ENCODE measurements around the gene SNUPN. TPM values are rescaled to one million over a fixed set of nuclear protein-coding genes. Genes with fewer than 3 reads are reported as not detected.

Gene SNUPN
- total and polyA plus RNA-seq, 9 donors: 20.4 to 35.3 (median 29.2) TPM

GRCh38 chr15:75656331-75656730 is 30.8 kb upstream of the SNUPN start:
- 92 to 96% (median 95%) methylated on average over 5 of the region's 5 CpGs for WGBS, 3 donors
- H3K9me3 ChIP-seq: no peaks in the 10 kb centered on the region
- DNase-seq: no peak
- no peaks in the 10 kb centered on the region for H3K36me3 ChIP-seq
- no peaks in the 10 kb centered on the region for H3K27me3 ChIP-seq
- intact Hi-C loops (cut with DNase I): no loop called here
- no peak overlapping the region for H3K4me3 ChIP-seq
- H3K4me1 ChIP-seq (ENCODE audit: insufficient read depth): peaks cover 34% of the 10 kb centered on the region
- no peak for TF ChIP-seq POLR2A (IDR thresholded peaks at IDR 0.05)
- no peak for TF ChIP-seq EP300 (IDR thresholded peaks at IDR 0.05)
- no peak for TF ChIP-seq CTCF (IDR thresholded peaks at IDR 0.05)
- H3K27ac ChIP-seq: no peak overlapping the region

DNA sequence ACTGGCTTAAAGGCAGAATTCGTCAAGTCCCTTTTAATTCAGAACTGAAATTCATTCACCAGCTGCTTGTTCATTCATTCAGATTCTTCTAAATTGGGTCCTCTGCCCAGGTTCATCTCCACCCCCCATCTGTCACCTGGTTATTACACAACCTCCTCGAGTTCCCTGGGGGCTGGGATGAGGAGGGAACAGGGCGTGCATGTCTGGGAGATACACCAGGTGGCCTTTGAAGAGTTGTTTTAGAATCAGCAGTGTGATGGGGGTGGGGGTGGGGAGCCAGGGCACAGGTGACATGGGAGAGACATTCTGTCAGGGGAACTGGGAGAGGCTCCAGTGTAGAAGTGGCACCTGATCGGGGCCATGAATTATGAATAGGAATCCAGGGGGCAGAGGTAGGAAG is 30.4 kb upstream of the SNUPN start:
- 75 to 78% (median 78%) methylated on average over 4 of the region's 4 CpGs for WGBS, 3 donors
- Histone ChIP-seq H3K27ac (no peak overlapping the region), H3K36me3 (no peaks in the 10 kb centered on the region), H3K4me3 (no peak overlapping the region), H3K4me1 (ENCODE audit: insufficient read depth) (peaks cover 35% of the 10 kb centered on the region), H3K9me3 (no peaks in the 10 kb centered on the region), H3K27me3 (no peaks in the 10 kb centered on the region)
- TF ChIP-seq POLR2A (IDR thresholded peaks at IDR 0.05) (no peak), EP300 (IDR thresholded peaks at IDR 0.05) (no peak), CTCF (IDR thresholded peaks at IDR 0.05) (no peak)
- intact Hi-C loops (cut with DNase I): no loop called here
- DNase-seq: no peak

DNA sequence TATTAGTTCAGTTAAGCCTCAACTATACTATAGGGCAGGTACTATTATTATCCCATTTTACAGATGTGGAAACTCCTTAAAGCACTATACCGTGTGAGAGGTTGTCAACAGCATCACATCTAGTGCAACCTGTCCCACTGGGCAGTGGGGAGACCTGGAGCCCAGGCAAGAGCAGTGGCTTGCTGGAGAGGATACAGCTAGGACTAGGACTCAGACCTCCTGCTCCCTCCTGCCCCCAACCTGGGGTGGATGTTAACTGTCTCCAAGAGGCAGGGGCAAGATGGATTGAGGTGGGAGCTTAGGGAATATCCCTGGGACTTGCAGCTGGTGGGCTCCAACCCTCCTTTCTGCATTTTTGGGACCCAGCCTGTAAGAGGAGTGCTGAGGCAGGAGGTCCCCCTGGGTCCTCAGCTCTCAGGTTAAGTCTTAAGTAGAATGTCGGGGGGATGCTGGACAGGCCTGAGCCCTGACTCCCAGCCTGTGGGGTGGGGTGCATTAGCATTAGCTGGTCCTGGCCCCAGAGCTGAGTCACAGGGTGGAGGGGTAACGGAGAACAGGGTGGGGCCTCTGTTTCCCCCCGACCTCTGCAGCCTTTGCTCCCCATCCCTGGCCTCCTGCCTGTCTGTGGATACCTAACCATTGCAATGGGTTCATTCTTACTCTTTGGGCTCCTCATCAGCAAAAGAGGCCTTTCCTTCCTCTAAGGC is 28.8 kb upstream of the SNUPN start:
- intact Hi-C loops (cut with DNase I): no loop called here
- 54 to 82% (median 70%) methylated on average over 4 of the region's 4 CpGs for WGBS, 3 donors
- no peaks in the 10 kb centered on the region for H3K27me3 ChIP-seq
- H3K4me3 ChIP-seq: no peak overlapping the region
- TF ChIP-seq CTCF (IDR thresholded peaks at IDR 0.05) (no peak), POLR2A (IDR thresholded peaks at IDR 0.05) (no peak), EP300 (IDR thresholded peaks at IDR 0.05) (no peak)
- H3K36me3 ChIP-seq: no peaks in the 10 kb centered on the region
- no peaks in the 10 kb centered on the region for H3K9me3 ChIP-seq
- DNase-seq: no peak
- peaks cover 43% of the 10 kb centered on the region for H3K4me1 ChIP-seq (ENCODE audit: insufficient read depth)
- no peak overlapping the region for H3K27ac ChIP-seq

DNA sequence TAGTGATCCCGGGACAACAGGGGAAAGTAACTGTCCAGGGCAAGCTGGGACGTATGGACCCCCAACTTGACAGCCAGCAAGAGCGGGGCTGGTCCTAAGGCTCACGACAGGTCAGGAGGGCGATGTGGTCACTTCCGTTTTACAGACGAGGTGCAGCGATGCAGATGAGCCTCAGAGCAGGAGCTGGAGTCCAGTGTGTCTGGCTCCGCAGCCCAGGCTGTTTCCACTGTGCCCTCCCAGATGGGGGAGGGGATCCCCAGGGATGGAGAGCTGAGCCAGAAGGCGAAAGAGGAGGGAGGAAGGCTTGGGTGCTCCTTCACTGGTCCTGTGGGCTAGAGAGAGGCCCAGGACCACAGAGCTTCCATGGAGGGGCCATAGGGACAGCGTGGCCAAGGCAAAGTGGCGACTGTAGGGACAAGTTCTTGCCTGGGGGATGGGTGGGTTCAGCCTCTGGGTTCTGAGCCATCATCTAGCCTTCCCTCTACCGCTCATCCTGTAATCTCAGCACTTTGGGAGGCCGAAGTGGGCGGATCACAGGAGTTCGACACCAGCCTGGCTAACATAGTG is 27.9 kb upstream of the SNUPN start:
- Histone ChIP-seq H3K4me3 (no peak overlapping the region), H3K36me3 (no peaks in the 10 kb centered on the region), H3K27ac (no peak overlapping the region), H3K4me1 (ENCODE audit: insufficient read depth) (peaks cover 48% of the 10 kb centered on the region), H3K27me3 (no peaks in the 10 kb centered on the region), H3K9me3 (no peaks in the 10 kb centered on the region)
- DNase-seq: no peak
- TF ChIP-seq CTCF (IDR thresholded peaks at IDR 0.05) (no peak), POLR2A (IDR thresholded peaks at IDR 0.05) (no peak), EP300 (IDR thresholded peaks at IDR 0.05) (no peak)
- intact Hi-C loops (cut with DNase I): no loop called here
- 65 to 77% (median 77%) methylated on average over 16 of the region's 16 CpGs for WGBS, 3 donors
